Osteoblast (primary cell): ENCODE results near the gene RBFA. TPM values are rescaled to one million over a fixed set of nuclear protein-coding genes. Genes with fewer than 3 reads are reported as not detected.
A peak's percentile ranks its signal among the peaks of the same experiment; 100 is the strongest.

Experiments
- DNase-seq: peaks from one replicate; pipeline ENCODE4 v3.0.0; 2011; ENCODE audit warnings: low spot score, mixed read lengths; ENCODE audit not compliant: insufficient read length; ENCODE audit errors: missing footprints
- H2AFZ ChIP-seq: 2 replicates; pipeline ENCODE4 v1.6.0; 2011; ENCODE audit warnings: mild to moderate bottlenecking, low read length
- H3K27ac ChIP-seq: 2 replicates; pipeline ENCODE4 v1.5.1; 2011; ENCODE audit warnings: mild to moderate bottlenecking, low read depth, low read length, moderate library complexity
- H3K27me3 ChIP-seq: 2 replicates; pipeline ENCODE4 v1.6.0; 2012; ENCODE audit warnings: mild to moderate bottlenecking, control low read depth, inconsistent platforms, low read length, moderate library complexity; ENCODE audit not compliant: insufficient read depth
- H3K36me3 ChIP-seq: 2 replicates; pipeline ENCODE4 v1.5.1; 2011; ENCODE audit warnings: mild to moderate bottlenecking, low read length, control low read depth, moderate library complexity; ENCODE audit not compliant: insufficient read depth
- H3K4me1 ChIP-seq: 2 replicates; pipeline ENCODE4 v1.5.1; 2011; ENCODE audit warnings: mild to moderate bottlenecking, low read length, control low read depth, moderate library complexity; ENCODE audit not compliant: insufficient read depth
- H3K4me2 ChIP-seq: 2 replicates; pipeline ENCODE4 v1.6.0; 2011; ENCODE audit warnings: mild to moderate bottlenecking, low read length; ENCODE audit not compliant: insufficient read depth
- H3K4me3 ChIP-seq: fragments of 200-600 bp; sonication (generic); 3 replicates; pipeline ENCODE4 v1.5.1; 2012; ENCODE audit warnings: mild to moderate bottlenecking, low read length, inconsistent platforms; ENCODE audit not compliant: insufficient read depth
- H3K79me2 ChIP-seq: 2 replicates; pipeline ENCODE4 v1.6.0; 2012; ENCODE audit warnings: mild to moderate bottlenecking, low read length, control low read depth, inconsistent platforms; ENCODE audit not compliant: insufficient read depth
- H3K9me3 ChIP-seq: 2 replicates; pipeline ENCODE4 v1.5.1; 2011; ENCODE audit warnings: low read depth, low read length, control low read depth
- H4K20me1 ChIP-seq: 2 replicates; pipeline ENCODE4 v1.6.0; 2012; ENCODE audit warnings: mild to moderate bottlenecking, low read length, control low read depth; ENCODE audit not compliant: insufficient read depth
- total RNA-seq: library from RNA; depleted of rRNA; stranded (reverse); fragments of >200 nt; gene quantifications from 2 replicates; pipeline ENCODE4 v1.2.3, GENCODE V29; 2012
- TF ChIP-seq, protein P1 (sequence below): IDR thresholded peaks from 2 replicates; pipeline ENCODE4 v1.5.1; 2011; ENCODE audit warnings: mild to moderate bottlenecking, low read depth, low read length, moderate library complexity; ENCODE audit errors: extremely low read depth

RBFA gene
- total RNA-seq, 1 donor: 29.0 TPM

GRCh38 chr18:80076379-80076778 lies 42.1 kb downstream of the RBFA start:
- H3K4me3 ChIP-seq: no peak overlapping the region

GRCh38 chr18:80077873-80078272 lies 43.6 kb downstream of the RBFA start:
- H2AFZ ChIP-seq: no peak overlapping the region
- no peaks in the 10 kb centered on the region for H3K36me3 ChIP-seq
- no peak overlapping the region for H3K4me2 ChIP-seq
- H3K4me1 ChIP-seq: no peaks in the 10 kb centered on the region
- H3K4me3 ChIP-seq: no peak overlapping the region
- no peaks in the 10 kb centered on the region for H4K20me1 ChIP-seq
- no peak for DNase-seq
- H3K27ac ChIP-seq: no peak overlapping the region
- TF ChIP-seq, protein P1, sequence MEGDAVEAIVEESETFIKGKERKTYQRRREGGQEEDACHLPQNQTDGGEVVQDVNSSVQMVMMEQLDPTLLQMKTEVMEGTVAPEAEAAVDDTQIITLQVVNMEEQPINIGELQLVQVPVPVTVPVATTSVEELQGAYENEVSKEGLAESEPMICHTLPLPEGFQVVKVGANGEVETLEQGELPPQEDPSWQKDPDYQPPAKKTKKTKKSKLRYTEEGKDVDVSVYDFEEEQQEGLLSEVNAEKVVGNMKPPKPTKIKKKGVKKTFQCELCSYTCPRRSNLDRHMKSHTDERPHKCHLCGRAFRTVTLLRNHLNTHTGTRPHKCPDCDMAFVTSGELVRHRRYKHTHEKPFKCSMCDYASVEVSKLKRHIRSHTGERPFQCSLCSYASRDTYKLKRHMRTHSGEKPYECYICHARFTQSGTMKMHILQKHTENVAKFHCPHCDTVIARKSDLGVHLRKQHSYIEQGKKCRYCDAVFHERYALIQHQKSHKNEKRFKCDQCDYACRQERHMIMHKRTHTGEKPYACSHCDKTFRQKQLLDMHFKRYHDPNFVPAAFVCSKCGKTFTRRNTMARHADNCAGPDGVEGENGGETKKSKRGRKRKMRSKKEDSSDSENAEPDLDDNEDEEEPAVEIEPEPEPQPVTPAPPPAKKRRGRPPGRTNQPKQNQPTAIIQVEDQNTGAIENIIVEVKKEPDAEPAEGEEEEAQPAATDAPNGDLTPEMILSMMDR: no peak
- peaks cover 5% of the 10 kb centered on the region for H3K27me3 ChIP-seq
- H3K9me3 ChIP-seq: no peaks in the 10 kb centered on the region
- no peaks in the 10 kb centered on the region for H3K79me2 ChIP-seq

More at GRCh38 chr18:80076379-80076778, 42.1 kb downstream of the RBFA start:
- H3K4me1 ChIP-seq: no peaks in the 10 kb centered on the region
- no peaks in the 10 kb centered on the region for H3K9me3 ChIP-seq
- no peaks in the 10 kb centered on the region for H4K20me1 ChIP-seq
- H2AFZ ChIP-seq: no peak overlapping the region
- no peaks in the 10 kb centered on the region for H3K79me2 ChIP-seq
- TF ChIP-seq, protein P1: no peak
- no peaks in the 10 kb centered on the region for H3K36me3 ChIP-seq
- no peak overlapping the region for H3K4me2 ChIP-seq
- peaks cover 5% of the 10 kb centered on the region for H3K27me3 ChIP-seq
- H3K27ac ChIP-seq: no peak overlapping the region
- peak; percentile 32 for DNase-seq

Other genes starting within 250 kb of the RBFA start
- gene KCNG2, start 236.5 kb upstream of the RBFA start, total RNA-seq: not detected in 2 replicates
- gene SLC66A2, start 82.8 kb upstream of the RBFA start, total RNA-seq: 31.8 and 35.8 TPM in 2 replicates
- gene HSBP1L1, start 69.8 kb upstream of the RBFA start, total RNA-seq: 9.4 and 11.2 TPM in 2 replicates
- gene TXNL4A, start 45.9 kb upstream of the RBFA start, total RNA-seq: 53.6 and 54.6 TPM in 2 replicates
- 22.1 and 22.4 TPM in 2 replicates for gene ADNP2, start 74.8 kb downstream of the RBFA start, total RNA-seq
- 2.2 and 4.4 TPM in 2 replicates for gene PARD6G, start 213.1 kb downstream of the RBFA start, total RNA-seq